ENCODE measurements around the gene INPP4B.

The INPP4B gene

DNA sequence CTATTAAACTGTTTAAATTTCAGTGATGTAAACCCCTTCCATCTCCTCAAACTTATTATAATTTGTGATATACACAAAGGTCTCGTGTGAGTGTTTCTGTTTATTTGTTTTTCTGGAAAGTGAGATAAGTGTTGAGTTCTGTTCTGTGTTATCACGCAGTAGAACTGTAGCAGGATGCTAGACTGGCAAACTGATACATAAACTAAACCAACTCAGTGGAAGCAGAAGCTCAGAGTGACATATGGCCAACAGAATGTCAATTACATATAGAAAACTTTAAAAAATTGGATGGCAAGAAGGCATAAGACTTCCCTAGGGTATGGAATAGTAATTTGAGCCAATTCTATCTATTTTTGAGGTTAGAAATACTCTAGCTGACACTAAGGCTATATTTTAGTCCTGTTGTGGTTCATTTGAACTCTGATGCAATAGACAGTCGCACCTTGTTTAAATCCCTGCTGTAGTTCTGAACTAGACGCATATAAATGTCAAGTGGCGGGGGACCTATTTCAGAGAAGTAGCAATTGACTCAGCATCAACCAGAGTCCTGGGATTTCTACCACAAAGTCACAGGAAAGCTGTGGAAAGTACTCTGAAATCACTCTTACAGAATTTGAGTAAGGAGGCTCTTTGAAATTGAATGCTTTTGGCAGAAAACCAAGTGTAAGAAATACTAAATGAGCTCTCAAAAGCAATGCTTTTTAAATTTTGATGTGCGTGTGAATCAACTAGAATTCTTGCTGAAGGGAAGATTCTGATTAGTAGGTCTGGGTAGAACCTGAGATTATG lies 294.4 kb downstream of the INPP4B start:
- TF ChIP-seq, protein P1, sequence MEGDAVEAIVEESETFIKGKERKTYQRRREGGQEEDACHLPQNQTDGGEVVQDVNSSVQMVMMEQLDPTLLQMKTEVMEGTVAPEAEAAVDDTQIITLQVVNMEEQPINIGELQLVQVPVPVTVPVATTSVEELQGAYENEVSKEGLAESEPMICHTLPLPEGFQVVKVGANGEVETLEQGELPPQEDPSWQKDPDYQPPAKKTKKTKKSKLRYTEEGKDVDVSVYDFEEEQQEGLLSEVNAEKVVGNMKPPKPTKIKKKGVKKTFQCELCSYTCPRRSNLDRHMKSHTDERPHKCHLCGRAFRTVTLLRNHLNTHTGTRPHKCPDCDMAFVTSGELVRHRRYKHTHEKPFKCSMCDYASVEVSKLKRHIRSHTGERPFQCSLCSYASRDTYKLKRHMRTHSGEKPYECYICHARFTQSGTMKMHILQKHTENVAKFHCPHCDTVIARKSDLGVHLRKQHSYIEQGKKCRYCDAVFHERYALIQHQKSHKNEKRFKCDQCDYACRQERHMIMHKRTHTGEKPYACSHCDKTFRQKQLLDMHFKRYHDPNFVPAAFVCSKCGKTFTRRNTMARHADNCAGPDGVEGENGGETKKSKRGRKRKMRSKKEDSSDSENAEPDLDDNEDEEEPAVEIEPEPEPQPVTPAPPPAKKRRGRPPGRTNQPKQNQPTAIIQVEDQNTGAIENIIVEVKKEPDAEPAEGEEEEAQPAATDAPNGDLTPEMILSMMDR (IDR thresholded peaks at IDR 0.05): no peak
- no peak overlapping the region for H3K4me3 ChIP-seq
- no peak for DNase-seq (ENCODE audit: low spot score)
- H3K27ac ChIP-seq: no peak overlapping the region

DNA sequence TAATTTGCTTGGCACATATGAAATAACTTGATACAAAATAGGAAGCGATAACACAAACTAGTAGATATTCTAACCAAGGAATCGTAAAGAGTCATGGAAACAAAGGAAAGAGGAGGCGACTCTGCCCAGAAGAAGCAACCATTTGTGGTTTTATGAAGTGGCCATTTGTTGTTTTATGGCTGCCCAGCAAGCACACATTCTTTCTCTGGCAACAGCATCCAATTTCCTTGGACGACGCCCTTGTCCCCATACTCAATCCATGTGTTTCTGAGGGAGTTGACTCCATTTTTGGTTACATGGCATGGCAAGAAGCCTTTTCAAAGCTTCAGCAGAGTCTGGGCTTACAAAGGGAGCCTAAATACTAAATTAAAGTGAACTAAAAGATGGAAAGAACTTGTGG lies 295.1 kb downstream of the INPP4B start:
- no peak for DNase-seq (ENCODE audit: low spot score)
- H3K4me3 ChIP-seq: no peak overlapping the region
- TF ChIP-seq, protein P1 (IDR thresholded peaks at IDR 0.05): no peak
- H3K27ac ChIP-seq: no peak overlapping the region

DNA sequence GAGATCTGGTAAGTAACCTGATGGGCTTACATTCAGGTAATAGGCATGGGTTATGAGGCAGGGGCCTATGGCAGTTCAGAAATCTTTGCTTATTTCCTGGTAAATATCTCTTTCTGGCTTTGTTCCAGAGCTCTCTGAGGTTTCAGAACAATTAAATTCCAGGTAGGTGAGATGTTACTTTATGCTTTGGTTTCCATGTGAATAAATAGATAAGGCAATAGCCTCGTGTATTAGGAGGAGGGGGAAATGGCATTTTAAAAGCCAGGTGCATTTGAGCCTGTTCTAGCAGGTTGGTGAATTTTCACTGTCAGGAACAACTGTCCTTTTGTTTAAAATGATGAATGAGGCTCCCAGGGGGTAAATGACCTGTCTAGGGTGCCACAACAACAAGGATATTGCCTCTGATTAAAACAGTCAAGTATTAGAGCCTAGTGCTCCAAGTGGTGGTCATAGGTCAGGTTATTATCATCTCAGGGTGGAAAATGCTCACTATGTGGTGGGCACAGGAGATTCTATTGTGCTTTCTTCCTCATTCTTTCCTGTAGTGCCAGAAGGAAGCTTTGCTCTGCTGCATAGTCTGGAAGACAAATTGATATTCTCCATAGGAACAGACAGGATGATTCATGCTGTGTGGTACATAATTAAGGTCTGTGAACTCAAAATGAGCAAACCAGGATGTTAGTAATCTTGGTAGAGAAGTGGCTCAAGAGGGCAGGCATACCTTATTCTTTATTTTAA lies 296.2 kb downstream of the INPP4B start:
- no peak overlapping the region for H3K27ac ChIP-seq
- DNase-seq (ENCODE audit: low spot score): no peak
- TF ChIP-seq, protein P1 (IDR thresholded peaks at IDR 0.05): no peak
- H3K4me3 ChIP-seq: no peak overlapping the region

DNA sequence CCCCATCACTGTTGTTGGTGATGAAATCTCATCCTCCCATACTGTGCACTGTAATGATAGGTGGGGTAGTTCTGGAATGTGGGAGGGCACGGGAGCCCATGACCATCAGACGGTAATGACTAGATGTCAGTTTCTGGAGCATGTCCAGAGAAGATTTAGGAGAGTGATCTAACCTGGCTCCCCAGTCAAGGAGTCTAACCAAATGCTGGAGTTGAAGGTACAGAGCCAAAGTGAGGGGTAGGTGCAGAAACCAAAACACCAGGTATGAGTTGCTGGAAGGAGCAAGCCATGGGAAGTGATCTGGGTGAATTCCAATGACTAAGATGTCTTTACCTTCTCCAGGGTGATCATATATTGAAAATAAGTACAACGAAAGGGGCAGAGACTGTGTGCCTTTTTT lies 296.9 kb downstream of the INPP4B start:
- Histone ChIP-seq H3K4me3 (no peak overlapping the region), H3K27ac (no peak overlapping the region)
- DNase-seq (ENCODE audit: low spot score): no peak
- TF ChIP-seq, protein P1 (IDR thresholded peaks at IDR 0.05): no peak

DNA sequence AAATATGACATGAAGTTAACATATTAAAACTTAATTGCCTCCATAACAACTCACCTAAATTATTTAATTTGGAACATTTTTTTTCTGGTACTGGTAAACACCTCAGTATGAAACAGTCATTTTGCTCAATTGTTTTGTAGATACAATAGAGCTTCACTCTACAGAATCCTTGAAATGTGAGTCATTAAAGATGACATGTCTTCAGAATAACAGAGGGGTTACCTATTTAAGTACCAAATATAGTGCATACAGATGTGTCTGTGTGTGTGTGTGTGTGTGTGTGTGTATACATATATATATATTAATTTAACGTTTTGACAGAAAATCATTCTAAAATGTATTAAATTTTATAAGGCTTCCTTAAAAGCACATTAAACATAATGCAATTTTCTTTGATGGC lies 297.6 kb downstream of the INPP4B start:
- DNase-seq (ENCODE audit: low spot score): no peak
- no peak overlapping the region for H3K27ac ChIP-seq
- TF ChIP-seq, protein P1 (IDR thresholded peaks at IDR 0.05): no peak
- H3K4me3 ChIP-seq: no peak overlapping the region

DNA sequence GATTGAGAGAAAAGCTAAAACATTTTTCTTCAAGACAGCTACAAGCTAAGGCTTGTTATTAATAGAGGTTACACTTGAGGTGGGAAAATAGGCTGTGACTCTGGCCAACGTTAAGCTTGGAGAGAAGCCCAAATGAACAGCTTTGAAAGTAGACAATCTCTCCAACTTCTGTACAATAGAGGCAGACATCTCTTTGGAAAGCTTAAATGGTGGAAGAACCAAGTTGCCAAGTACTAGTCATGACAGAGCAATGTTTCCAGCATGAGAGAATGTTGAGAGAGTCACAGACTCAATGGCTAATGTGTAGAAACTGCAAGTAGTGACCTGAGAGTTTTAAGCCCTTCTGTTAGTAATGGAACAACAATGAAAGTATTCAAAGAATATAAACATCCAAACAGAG lies 298.1 kb downstream of the INPP4B start:
- TF ChIP-seq, protein P1 (IDR thresholded peaks at IDR 0.05): no peak
- DNase-seq (ENCODE audit: low spot score): no peak
- no peak overlapping the region for H3K27ac ChIP-seq

DNA sequence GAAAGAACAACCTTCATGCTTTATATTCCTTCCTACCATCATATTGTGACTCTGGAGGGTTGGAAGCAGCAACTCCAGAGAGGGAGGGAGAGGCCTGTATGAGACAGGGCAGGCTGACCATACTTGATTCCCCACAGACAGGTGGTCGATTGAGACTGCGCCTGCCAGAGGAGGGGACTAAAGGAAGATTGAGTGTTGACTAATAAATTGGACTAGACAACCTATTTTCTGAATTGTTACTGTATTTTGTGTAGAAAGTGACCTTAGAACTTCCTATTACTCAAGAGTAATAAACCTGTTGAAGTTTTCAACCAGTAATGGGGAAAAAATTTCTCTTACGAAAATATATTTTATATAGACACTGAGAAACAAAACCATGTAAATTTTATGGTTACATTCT lies 301.5 kb downstream of the INPP4B start:
- H3K27ac ChIP-seq: no peak overlapping the region
- DNase-seq (ENCODE audit: low spot score): no peak
- H3K4me3 ChIP-seq: no peak overlapping the region
- TF ChIP-seq, protein P1 (IDR thresholded peaks at IDR 0.05): no peak

More for the DNA sequence above, 298.1 kb downstream of the INPP4B start:
- no peak overlapping the region for H3K4me3 ChIP-seq

All from coronary artery (tissue), 2 donors.